Stimulated activated CD8-positive, alpha-beta memory T cell treated with anti-CD3 and anti-CD28 coated beads, Interleukin-15, amount 100 ng/mL, for 1 hour (primary cell): ENCODE measurements around the gene KRT82.
"Not testable (repeated sequence)": the region's sequence is repeated elsewhere in the genome, so short reads cannot be mapped to it uniquely, and the experiment has no call there.

Experiments used
- DNase-seq: peaks from one replicate; pipeline ENCODE4 v3.0.0-alpha.2; 2020; ENCODE audit warnings: low read depth

The KRT82 gene

GRCh38 chr12:52405922-52406385, at the start of gene KRT82:
Gene KRT82, minus strand, starts transcription at chr12:52406335. Its CDS starts 58 bp downstream, at chr12:52406277.
- no peak for DNase-seq

- DNase-seq: no peak
Observed at GRCh38 chr12:52455821-52456220, 49.7 kb upstream of the KRT82 start.

- no peak for DNase-seq
Observed at GRCh38 chr12:52454411-52455201, 48.5 kb upstream of the KRT82 start.

GRCh38 chr12:52452101-52452500, 46.0 kb upstream of the KRT82 start, which contains the start of gene KRT6B:
Gene KRT6B, minus strand, starts transcription at chr12:52452146. Its CDS starts 68 bp downstream, at chr12:52452078.
- DNase-seq: no peak

DNA sequence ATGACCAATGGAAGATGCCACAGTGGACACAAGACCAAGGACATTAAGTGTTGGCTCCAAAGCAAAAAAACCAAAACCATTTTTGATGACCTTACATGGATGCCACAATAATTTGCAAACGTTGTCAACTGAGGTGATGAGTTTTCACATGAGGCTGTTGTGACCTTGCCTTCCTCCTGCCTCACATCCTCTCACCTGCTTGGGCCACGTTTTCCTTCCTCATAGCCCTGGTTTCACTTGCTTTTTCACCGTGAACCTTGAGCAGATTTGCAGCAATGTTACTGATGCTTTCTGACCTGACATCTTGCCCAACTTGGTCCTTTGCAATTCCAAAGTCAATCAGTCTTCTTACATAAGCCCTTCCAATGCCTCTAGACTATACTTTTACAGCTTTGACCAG, 42.1 kb upstream of the KRT82 start:
- no peak for DNase-seq

GRCh38 chr12:52447196-52447595, 41.1 kb upstream of the KRT82 start:
- not testable (repeated sequence) for DNase-seq

GRCh38 chr12:52446367-52447045, 40.4 kb upstream of the KRT82 start:
- DNase-seq: no peak

GRCh38 chr12:52445876-52446275, 39.7 kb upstream of the KRT82 start:
- DNase-seq: no peak

- DNase-seq: no peak
Observed at GRCh38 chr12:52444647-52445595, 38.8 kb upstream of the KRT82 start.

DNA sequence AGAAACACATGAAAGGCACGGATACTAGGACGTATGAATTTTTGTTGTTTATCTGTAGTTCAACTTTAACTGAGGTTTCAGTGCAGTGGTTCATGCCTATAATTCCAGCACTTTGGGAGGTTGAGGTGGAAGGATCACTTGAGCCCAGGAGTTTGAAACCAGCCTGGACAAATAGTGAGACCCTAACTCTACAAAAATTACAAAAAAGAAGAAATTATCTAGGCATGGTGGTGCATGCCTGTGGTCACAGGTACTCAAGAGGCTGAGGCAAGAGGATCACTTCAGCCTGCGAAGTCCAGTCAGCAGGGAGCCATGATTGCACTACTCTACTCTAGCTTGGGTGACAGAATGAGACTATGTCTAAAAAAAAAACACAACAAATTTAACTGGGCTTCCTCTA, 37.8 kb upstream of the KRT82 start:
- DNase-seq: no peak

- DNase-seq: no peak
Observed at GRCh38 chr12:52442600-52443061, 36.5 kb upstream of the KRT82 start.

GRCh38 chr12:52441320-52441911, 35.3 kb upstream of the KRT82 start:
- DNase-seq: no peak

- DNase-seq: no peak
Observed at GRCh38 chr12:52440821-52441319, 34.7 kb upstream of the KRT82 start.

DNA sequence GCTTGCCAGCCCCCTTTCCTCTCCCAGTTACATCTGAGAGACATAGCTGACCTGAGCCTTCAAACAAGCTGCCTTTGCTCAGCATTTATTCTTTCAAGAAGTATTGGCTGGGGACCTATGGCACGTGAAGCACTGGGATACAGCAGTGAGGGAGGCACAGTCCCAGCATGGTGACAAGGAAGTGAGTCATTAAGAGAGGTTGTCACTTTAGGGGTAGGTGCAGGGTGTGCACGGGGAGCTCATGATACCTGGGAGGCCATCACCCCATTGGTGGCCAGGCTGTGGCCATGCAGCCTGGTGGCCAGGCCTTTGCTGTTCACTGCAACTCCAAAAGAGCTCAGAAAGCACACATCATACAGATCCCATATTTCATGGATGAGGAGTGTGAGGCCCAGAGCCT, 33.7 kb upstream of the KRT82 start:
- no peak for DNase-seq

- no peak for DNase-seq
Observed at GRCh38 chr12:52439420-52439819, 33.3 kb upstream of the KRT82 start.

DNA sequence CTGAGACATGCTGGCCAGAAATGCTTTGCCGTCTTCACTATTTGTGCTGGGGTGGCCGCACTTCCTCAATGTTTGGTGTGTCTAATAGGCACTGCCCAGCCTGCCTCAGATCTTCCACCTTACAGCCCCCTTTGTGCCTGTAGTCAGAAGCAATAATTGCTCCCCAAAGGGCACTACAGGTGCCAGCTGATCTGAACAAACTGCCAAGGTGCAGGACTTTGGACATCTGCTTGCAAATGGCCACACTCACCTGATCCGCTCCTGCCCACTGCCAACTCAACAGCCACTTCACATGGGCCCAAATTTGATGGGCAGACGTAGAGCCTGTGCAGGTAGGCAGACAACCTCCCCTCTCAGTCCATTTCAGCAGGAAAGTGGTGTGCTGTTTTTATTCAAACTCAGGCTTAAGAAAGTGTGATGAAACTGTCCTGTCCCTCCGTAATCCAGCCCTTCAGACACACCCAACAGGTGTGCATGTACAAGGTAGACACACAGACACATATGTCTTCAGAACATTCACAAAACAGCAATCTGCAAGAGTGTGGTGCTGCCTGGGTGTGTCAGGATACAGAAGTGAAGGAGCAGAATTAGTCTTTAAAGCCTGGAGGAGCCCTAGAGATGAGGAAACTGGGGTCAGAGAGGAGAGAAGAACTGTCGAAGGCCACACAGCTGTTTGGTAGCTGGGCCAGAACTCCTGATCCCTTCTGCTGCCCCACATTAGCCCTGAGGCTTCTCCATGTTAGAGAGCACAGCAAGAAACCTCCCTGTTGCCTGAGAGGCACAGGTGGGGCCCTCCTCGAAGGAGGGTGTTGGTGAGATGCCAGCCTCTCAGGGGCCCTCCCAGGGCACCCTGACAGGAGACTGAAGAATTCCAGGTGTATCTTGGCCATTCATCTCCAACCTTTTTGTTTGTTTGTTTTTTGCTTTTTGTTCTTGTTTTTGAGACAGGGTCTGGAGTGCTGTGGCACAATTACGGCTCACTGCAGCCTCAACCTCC, 32.5 kb upstream of the KRT82 start:
- DNase-seq: no peak

- DNase-seq: no peak
Observed at GRCh38 chr12:52437508-52437907, 31.4 kb upstream of the KRT82 start.

GRCh38 chr12:52436828-52437474, 30.8 kb upstream of the KRT82 start:
- no peak for DNase-seq

DNA sequence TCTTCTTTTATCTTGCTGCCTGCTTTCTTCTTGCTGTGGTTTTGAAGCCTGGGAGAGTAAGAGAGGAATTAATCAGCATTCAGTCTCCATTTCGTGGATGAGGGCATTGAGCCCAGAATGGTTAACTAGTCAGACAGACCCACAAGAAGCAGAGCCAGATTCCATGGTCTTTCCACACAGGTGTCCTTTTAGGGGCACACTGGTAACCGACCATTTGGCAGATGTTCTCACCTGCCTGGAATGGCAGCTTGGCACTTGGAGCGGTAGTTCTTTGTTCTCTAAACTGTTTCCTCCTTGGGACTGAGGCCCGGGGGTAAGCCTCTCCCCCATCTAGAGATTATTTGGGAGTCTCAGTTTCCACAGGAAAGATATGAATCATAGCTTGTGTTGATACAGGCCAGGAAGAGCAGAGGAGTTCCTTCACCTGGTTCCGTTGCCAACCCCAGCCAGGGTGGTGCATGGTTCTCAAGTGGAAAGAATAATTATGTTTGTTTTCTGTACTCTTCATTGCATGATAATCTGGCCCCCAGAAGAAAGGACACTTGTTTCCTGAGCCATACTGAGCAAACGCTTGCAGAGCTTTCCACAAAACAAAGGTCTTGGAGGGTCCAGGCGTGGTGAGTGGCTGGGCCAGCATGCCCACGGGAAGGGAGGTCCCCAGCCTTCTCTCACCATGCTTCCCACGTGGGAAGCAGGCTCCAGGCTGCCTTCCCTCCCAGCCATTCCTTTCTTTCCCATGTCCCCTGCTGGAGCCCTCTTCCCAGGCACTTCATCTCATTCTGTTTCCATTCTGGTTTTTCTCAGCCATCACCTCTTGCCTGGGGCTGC, 30.1 kb upstream of the KRT82 start:
- no peak for DNase-seq
